Measurements from ENCODE around the gene SPATA16. TPM values are rescaled to one million over a fixed set of nuclear protein-coding genes. Genes with fewer than 3 reads are reported as not detected.

The SPATA16 gene
- total RNA-seq, 1 experiment from 2014 or later, result 0.44 TPM

DNA sequence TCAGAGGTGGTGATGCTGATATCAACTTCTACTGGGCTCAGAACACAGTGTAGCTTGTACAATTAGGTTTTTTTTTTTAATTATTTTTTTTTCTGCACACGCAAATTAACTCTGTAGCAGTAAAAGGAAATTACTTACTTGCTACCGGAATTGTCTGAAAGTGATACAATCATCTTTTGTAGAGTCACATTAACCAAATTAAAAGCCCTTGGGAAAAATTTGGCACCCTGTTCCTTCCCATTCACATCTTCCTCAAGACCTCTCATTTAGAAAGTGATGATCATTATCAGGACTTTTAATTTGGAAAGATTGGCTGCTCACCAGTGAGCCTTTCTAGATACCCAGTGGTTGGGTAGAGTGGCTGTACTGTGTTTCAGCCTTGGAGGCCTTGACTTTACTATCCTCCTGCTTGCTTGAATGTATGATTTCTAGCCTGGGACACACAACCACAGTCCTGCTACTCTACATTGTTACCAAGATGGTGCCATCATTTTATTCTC is 232.2 kb downstream of the SPATA16 start:
- POLR2A ChIA-PET, result no interaction called here
- Mint-ChIP-seq H3K4me1 (peaks cover 20% of the 10 kb centered on the region), H3K27me3 (ENCODE audit: low read depth) (no peaks in the 10 kb centered on the region; the same call in 1 of the 2 replicates), H3K36me3 (no peaks in the 10 kb centered on the region), H3K4me3 (no peak overlapping the region), H3K9me3 (no peaks in the 10 kb centered on the region), H3K27ac (no peak overlapping the region)
- TF ChIP-seq ZNF671 (CRISPR knock-in tag; IDR thresholded peaks at IDR 0.05) (no peak), AFF4 (CRISPR knock-in tag; IDR thresholded peaks at IDR 0.05; ENCODE audit: borderline replicate concordance) (no peak), NR1H2 (CRISPR knock-in tag; IDR thresholded peaks at IDR 0.05) (no peak), KAT7 (CRISPR knock-in tag; IDR thresholded peaks at IDR 0.05; ENCODE audit: borderline replicate concordance) (no peak), JAZF1 (CRISPR knock-in tag; IDR thresholded peaks at IDR 0.05) (no peak)
- TF ChIP-seq, protein P1, sequence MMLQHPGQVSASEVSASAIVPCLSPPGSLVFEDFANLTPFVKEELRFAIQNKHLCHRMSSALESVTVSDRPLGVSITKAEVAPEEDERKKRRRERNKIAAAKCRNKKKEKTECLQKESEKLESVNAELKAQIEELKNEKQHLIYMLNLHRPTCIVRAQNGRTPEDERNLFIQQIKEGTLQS (CRISPR knock-in tag; conservative IDR thresholded peaks at IDR 0.05), result no peak
- TF ChIP-seq, protein P2, sequence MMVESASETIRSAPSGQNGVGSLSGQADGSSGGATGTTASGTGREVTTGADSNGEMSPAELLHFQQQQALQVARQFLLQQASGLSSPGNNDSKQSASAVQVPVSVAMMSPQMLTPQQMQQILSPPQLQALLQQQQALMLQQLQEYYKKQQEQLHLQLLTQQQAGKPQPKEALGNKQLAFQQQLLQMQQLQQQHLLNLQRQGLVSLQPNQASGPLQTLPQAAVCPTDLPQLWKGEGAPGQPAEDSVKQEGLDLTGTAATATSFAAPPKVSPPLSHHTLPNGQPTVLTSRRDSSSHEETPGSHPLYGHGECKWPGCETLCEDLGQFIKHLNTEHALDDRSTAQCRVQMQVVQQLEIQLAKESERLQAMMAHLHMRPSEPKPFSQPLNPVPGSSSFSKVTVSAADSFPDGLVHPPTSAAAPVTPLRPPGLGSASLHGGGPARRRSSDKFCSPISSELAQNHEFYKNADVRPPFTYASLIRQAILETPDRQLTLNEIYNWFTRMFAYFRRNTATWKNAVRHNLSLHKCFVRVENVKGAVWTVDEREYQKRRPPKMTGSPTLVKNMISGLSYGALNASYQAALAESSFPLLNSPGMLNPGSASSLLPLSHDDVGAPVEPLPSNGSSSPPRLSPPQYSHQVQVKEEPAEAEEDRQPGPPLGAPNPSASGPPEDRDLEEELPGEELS (CRISPR knock-in tag; IDR thresholded peaks at IDR 0.05), result no peak
- TF ChIP-seq, protein P3, sequence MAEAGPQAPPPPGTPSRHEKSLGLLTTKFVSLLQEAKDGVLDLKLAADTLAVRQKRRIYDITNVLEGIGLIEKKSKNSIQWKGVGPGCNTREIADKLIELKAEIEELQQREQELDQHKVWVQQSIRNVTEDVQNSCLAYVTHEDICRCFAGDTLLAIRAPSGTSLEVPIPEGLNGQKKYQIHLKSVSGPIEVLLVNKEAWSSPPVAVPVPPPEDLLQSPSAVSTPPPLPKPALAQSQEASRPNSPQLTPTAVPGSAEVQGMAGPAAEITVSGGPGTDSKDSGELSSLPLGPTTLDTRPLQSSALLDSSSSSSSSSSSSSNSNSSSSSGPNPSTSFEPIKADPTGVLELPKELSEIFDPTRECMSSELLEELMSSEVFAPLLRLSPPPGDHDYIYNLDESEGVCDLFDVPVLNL (CRISPR knock-in tag; IDR thresholded peaks at IDR 0.05; ENCODE audit: borderline replicate concordance, low read depth), result no peak
- TF ChIP-seq, protein P4, sequence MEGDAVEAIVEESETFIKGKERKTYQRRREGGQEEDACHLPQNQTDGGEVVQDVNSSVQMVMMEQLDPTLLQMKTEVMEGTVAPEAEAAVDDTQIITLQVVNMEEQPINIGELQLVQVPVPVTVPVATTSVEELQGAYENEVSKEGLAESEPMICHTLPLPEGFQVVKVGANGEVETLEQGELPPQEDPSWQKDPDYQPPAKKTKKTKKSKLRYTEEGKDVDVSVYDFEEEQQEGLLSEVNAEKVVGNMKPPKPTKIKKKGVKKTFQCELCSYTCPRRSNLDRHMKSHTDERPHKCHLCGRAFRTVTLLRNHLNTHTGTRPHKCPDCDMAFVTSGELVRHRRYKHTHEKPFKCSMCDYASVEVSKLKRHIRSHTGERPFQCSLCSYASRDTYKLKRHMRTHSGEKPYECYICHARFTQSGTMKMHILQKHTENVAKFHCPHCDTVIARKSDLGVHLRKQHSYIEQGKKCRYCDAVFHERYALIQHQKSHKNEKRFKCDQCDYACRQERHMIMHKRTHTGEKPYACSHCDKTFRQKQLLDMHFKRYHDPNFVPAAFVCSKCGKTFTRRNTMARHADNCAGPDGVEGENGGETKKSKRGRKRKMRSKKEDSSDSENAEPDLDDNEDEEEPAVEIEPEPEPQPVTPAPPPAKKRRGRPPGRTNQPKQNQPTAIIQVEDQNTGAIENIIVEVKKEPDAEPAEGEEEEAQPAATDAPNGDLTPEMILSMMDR (IDR thresholded peaks at IDR 0.05), result no peak
- DNase-seq (ENCODE audit: low spot score), result no peak
- CTCF ChIA-PET, result no interaction called here
- no peak for ATAC-seq

DNA sequence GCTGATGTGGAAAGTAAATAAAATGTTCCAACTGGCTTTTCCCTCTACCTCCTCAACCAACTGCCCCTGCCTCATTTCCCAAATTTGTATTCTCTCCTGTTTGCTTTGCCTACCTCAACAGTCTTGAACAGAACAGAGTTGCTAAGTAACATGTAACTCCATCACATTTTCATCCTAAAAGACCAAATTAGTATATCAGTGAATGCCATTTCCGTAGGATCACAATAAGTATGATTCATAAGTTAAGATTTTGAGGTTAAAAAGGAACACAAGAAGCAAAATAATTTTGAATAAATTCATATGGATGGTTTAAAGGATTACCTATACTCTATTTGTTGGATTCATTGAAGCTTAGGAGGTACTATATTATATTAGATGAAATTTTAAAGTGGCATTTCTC is 235.6 kb downstream of the SPATA16 start:
- CTCF ChIA-PET, result no interaction called here
- TF ChIP-seq, protein P5, sequence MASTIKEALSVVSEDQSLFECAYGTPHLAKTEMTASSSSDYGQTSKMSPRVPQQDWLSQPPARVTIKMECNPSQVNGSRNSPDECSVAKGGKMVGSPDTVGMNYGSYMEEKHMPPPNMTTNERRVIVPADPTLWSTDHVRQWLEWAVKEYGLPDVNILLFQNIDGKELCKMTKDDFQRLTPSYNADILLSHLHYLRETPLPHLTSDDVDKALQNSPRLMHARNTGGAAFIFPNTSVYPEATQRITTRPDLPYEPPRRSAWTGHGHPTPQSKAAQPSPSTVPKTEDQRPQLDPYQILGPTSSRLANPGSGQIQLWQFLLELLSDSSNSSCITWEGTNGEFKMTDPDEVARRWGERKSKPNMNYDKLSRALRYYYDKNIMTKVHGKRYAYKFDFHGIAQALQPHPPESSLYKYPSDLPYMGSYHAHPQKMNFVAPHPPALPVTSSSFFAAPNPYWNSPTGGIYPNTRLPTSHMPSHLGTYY (CRISPR knock-in tag; IDR thresholded peaks at IDR 0.05), result no peak
- no peak for TF ChIP-seq ZNF423 (CRISPR knock-in tag; IDR thresholded peaks at IDR 0.05)
- TF ChIP-seq, protein P6, sequence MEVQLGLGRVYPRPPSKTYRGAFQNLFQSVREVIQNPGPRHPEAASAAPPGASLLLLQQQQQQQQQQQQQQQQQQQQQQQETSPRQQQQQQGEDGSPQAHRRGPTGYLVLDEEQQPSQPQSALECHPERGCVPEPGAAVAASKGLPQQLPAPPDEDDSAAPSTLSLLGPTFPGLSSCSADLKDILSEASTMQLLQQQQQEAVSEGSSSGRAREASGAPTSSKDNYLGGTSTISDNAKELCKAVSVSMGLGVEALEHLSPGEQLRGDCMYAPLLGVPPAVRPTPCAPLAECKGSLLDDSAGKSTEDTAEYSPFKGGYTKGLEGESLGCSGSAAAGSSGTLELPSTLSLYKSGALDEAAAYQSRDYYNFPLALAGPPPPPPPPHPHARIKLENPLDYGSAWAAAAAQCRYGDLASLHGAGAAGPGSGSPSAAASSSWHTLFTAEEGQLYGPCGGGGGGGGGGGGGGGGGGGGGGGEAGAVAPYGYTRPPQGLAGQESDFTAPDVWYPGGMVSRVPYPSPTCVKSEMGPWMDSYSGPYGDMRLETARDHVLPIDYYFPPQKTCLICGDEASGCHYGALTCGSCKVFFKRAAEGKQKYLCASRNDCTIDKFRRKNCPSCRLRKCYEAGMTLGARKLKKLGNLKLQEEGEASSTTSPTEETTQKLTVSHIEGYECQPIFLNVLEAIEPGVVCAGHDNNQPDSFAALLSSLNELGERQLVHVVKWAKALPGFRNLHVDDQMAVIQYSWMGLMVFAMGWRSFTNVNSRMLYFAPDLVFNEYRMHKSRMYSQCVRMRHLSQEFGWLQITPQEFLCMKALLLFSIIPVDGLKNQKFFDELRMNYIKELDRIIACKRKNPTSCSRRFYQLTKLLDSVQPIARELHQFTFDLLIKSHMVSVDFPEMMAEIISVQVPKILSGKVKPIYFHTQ (CRISPR knock-in tag; IDR thresholded peaks at IDR 0.05), result no peak
- TF ChIP-seq SOX15 (CRISPR knock-in tag; IDR thresholded peaks at IDR 0.05), result no peak
- TF ChIP-seq MXD4 (CRISPR knock-in tag; IDR thresholded peaks at IDR 0.05; ENCODE audit: borderline replicate concordance), result no peak
- TF ChIP-seq HMGA2 (CRISPR knock-in tag; IDR thresholded peaks at IDR 0.05), result no peak
- POLR2A ChIA-PET, result no interaction called here
- no peak for DNase-seq (ENCODE audit: low spot score)
- Mint-ChIP-seq H3K9me3 (no peaks in the 10 kb centered on the region; the same call in 1 of the 2 replicates), H3K36me3 (no peaks in the 10 kb centered on the region), H3K27ac (no peak overlapping the region), H3K4me1 (peaks cover 20% of the 10 kb centered on the region), H3K27me3 (ENCODE audit: low read depth) (no peaks in the 10 kb centered on the region; the same call in 1 of the 2 replicates), H3K4me3 (no peak overlapping the region)
- ATAC-seq, result no peak
